Neural progenitor cell (in vitro differentiated cells): Measurements from ENCODE around the gene TAOK1.

Experiments used
- EZH2phosphoT487 ChIP-seq: fragments of 200-600 bp; sonication (generic); IDR thresholded peaks from 2 replicates; pipeline ENCODE4 v1.6.1; 2017; ENCODE audit warnings: antibody characterized with exemption
- TF ChIP-seq, protein P1 (sequence below): fragments of 200-600 bp; sonication (generic); IDR thresholded peaks from 2 replicates; pipeline ENCODE4 v1.5.1; 2017; ENCODE audit warnings: antibody characterized with exemption, mild to moderate bottlenecking

GRCh38 chr17:29575511-29576213 lies 185.5 kb downstream of the TAOK1 start:
- TF ChIP-seq, protein P1, sequence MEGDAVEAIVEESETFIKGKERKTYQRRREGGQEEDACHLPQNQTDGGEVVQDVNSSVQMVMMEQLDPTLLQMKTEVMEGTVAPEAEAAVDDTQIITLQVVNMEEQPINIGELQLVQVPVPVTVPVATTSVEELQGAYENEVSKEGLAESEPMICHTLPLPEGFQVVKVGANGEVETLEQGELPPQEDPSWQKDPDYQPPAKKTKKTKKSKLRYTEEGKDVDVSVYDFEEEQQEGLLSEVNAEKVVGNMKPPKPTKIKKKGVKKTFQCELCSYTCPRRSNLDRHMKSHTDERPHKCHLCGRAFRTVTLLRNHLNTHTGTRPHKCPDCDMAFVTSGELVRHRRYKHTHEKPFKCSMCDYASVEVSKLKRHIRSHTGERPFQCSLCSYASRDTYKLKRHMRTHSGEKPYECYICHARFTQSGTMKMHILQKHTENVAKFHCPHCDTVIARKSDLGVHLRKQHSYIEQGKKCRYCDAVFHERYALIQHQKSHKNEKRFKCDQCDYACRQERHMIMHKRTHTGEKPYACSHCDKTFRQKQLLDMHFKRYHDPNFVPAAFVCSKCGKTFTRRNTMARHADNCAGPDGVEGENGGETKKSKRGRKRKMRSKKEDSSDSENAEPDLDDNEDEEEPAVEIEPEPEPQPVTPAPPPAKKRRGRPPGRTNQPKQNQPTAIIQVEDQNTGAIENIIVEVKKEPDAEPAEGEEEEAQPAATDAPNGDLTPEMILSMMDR, result no peak
- no peak for TF ChIP-seq EZH2phosphoT487
